Endodermal cell (in vitro differentiated cells): Measurements from ENCODE around the gene SH3BP5. TPM values are rescaled to one million over a fixed set of nuclear protein-coding genes. Genes with fewer than 3 reads are reported as not detected.
"Not testable (repeated sequence)": the region's sequence is repeated elsewhere in the genome, so short reads cannot be mapped to it uniquely, and the experiment has no call there.

Source experiments
- DNase-seq: peaks from one replicate; pipeline ENCODE4 v3.0.0-alpha.2; 2017
- H3K27ac ChIP-seq: 2 replicates; pipeline ENCODE4 v1.5.1; 2013; ENCODE audit warnings: mild to moderate bottlenecking, low read depth, low read length, moderate library complexity
- H3K27me3 ChIP-seq: 2 replicates; pipeline ENCODE4 v1.6.1; 2013; ENCODE audit warnings: mild to moderate bottlenecking, low read length, moderate library complexity; ENCODE audit not compliant: insufficient read depth, control insufficient read depth, poor library complexity, severe bottlenecking
- H3K36me3 ChIP-seq: 2 replicates; pipeline ENCODE4 v1.7.0; 2013; ENCODE audit warnings: mild to moderate bottlenecking, low read length, moderate library complexity; ENCODE audit not compliant: control insufficient read depth, insufficient read depth
- H3K4me1 ChIP-seq: one replicate; pipeline ENCODE4 v1.7.0; 2013; ENCODE audit warnings: low read length; ENCODE audit not compliant: control insufficient read depth, insufficient read depth
- H3K4me3 ChIP-seq: 2 replicates; pipeline ENCODE4 v1.5.1; 2013; ENCODE audit warnings: mild to moderate bottlenecking, low read length, moderate library complexity
- H3K9ac ChIP-seq: 2 replicates; pipeline ENCODE4 v1.6.1; 2013; ENCODE audit warnings: mild to moderate bottlenecking, low read length, moderate library complexity; ENCODE audit not compliant: poor library complexity, severe bottlenecking; ENCODE audit errors: extremely low read depth
- H3K9me3 ChIP-seq: 2 replicates; pipeline ENCODE4 v1.6.1; 2013; ENCODE audit warnings: mild to moderate bottlenecking, low read length, moderate library complexity; ENCODE audit not compliant: control insufficient read depth
- H3K27ac Mint-ChIP-seq: 2 replicates; pipeline ENCODE4 v1.8.0; 2020; ENCODE audit warnings: mixed read lengths
- H3K27me3 Mint-ChIP-seq: 2 replicates; pipeline ENCODE4 v1.8.0; 2021; ENCODE audit warnings: mild to moderate bottlenecking, mixed read lengths; ENCODE audit not compliant: insufficient read depth
- H3K36me3 Mint-ChIP-seq: 2 replicates; pipeline ENCODE4 v1.8.0; 2020; ENCODE audit warnings: low read depth, mixed read lengths
- H3K4me1 Mint-ChIP-seq: 2 replicates; pipeline ENCODE4 v1.8.0; 2020; ENCODE audit warnings: mixed read lengths
- H3K4me3 Mint-ChIP-seq: 2 replicates; pipeline ENCODE4 v1.8.0; 2020; ENCODE audit warnings: mild to moderate bottlenecking, moderate library complexity, mixed read lengths
- H3K9me3 Mint-ChIP-seq: 2 replicates; pipeline ENCODE4 v1.8.0; 2020; ENCODE audit warnings: mild to moderate bottlenecking, mixed read lengths
- WGBS, 2 experiments: methylation state at CpG; one replicate each; pipeline versions ENCODE4 v1.1.5 to v1.1.7; 2013; ENCODE audit warnings: missing lambda C conversion rate in 2 of 2, mixed read lengths in 1 of 2; ENCODE audit not compliant: insufficient coverage in 1 of 2, insufficient read length in 1 of 2; 5-methylcytosine and 5-hydroxymethylcytosine counted together
- total RNA-seq, 2 donors: library from RNA; stranded (reverse); fragmentation: NEBNext Ultra II Directional in 1 of 2; extraction: Animal tissue kit (Norgen Biotek cat#: 25700) in 1 of 2; gene quantifications; 2 replicates in 1 of 2; 3 replicates in 1 of 2; pipeline ENCODE4 v1.2.1, GENCODE V29; 2021
- TF ChIP-seq, protein P1 (sequence below): fragments of 200-600 bp; sonication (generic); conservative IDR thresholded peaks from 2 replicates; pipeline ENCODE4 v1.5.0; 2021; ENCODE audit warnings: antibody characterized with exemption, mild to moderate bottlenecking

Gene SH3BP5
- total RNA-seq, 2 donors from 2014 or later = 25.8 to 30.3 TPM

- Mint-ChIP-seq H3K27me3 (no peaks in the 10 kb centered on the region), H3K36me3 (peaks cover 1% of the 10 kb centered on the region), H3K9me3 (peaks cover 31% of the 10 kb centered on the region), H3K27ac (no peak overlapping the region), H3K4me3 (no peak overlapping the region), H3K4me1 (no peaks in the 10 kb centered on the region)
- Histone ChIP-seq H3K4me3 (no peak overlapping the region), H3K4me1 (no peaks in the 10 kb centered on the region), H3K27me3 (no peaks in the 10 kb centered on the region), H3K9me3 (peaks cover 26% of the 10 kb centered on the region), H3K36me3 (no peaks in the 10 kb centered on the region), H3K9ac (no peak overlapping the region), H3K27ac (no peak overlapping the region)
- WGBS, 2 experiments = 94 to 100% methylated on average over 2 to 3 of the region's 3 CpGs
- no peak for DNase-seq
- TF ChIP-seq, protein P1, sequence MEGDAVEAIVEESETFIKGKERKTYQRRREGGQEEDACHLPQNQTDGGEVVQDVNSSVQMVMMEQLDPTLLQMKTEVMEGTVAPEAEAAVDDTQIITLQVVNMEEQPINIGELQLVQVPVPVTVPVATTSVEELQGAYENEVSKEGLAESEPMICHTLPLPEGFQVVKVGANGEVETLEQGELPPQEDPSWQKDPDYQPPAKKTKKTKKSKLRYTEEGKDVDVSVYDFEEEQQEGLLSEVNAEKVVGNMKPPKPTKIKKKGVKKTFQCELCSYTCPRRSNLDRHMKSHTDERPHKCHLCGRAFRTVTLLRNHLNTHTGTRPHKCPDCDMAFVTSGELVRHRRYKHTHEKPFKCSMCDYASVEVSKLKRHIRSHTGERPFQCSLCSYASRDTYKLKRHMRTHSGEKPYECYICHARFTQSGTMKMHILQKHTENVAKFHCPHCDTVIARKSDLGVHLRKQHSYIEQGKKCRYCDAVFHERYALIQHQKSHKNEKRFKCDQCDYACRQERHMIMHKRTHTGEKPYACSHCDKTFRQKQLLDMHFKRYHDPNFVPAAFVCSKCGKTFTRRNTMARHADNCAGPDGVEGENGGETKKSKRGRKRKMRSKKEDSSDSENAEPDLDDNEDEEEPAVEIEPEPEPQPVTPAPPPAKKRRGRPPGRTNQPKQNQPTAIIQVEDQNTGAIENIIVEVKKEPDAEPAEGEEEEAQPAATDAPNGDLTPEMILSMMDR = no peak
Measured at GRCh38 chr3:15350141-15350540, 17.8 kb upstream of the SH3BP5 start.

DNA sequence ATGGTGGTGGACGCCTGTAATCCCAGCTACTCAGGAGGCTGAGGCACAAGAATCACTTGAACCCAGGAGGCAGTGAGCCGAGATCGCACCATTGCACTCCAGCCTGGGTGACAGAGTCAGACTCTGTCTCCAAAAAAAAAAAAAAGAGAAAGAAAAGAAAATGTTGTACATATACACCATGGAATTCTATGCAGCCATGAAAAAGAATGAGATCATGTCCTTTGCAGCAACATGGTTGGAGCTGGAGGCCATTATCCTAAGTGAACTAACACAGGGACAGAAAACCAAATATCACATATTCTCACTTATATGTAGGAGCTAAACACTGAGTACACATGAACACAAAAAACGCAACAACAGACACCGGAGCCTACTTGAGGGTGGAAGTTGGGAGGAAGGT lies 17.1 kb upstream of the SH3BP5 start:
- not testable (repeated sequence) for H3K36me3 Mint-ChIP-seq, H3K4me3 Mint-ChIP-seq, H3K4me1 ChIP-seq, H3K27me3 ChIP-seq, H3K27me3 Mint-ChIP-seq, H3K4me3 ChIP-seq, H3K9ac ChIP-seq, DNase-seq, H3K27ac Mint-ChIP-seq, H3K36me3 ChIP-seq, H3K4me1 Mint-ChIP-seq, H3K27ac ChIP-seq
- peaks cover 31% of the 10 kb centered on the region for H3K9me3 Mint-ChIP-seq
- WGBS, 2 experiments = 76 to 97% methylated on average over 3 to 5 of the region's 5 CpGs
- peaks cover 26% of the 10 kb centered on the region for H3K9me3 ChIP-seq

DNA sequence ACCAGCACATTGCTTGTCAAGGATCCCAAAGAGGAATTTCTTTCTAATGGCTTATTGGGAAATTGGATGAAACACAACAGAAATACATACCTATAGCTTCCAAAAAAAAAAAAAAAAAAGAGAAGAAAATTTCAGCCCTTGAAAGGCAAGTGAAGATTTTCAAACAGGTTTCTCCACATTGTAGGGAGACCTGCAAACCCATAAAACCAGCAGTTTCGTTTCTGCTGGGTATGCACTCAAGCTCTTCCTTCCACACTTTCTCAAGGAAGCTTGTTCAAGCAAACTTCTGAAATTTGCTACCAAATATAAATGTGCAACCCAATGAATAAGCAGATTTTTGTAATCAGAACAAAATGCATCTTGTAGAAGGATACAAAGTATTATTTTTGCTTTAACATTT lies 15.9 kb upstream of the SH3BP5 start:
- no peaks in the 10 kb centered on the region for H3K4me1 ChIP-seq
- H3K27ac Mint-ChIP-seq = no peak overlapping the region
- H3K4me1 Mint-ChIP-seq = no peaks in the 10 kb centered on the region
- H3K36me3 Mint-ChIP-seq = peaks cover under 1% of the 10 kb centered on the region
- no peak overlapping the region for H3K27ac ChIP-seq
- TF ChIP-seq, protein P1 = no peak
- H3K9me3 Mint-ChIP-seq = peaks cover 30% of the 10 kb centered on the region
- H3K9me3 ChIP-seq = peaks cover 26% of the 10 kb centered on the region
- no peaks in the 10 kb centered on the region for H3K27me3 ChIP-seq
- peaks cover 2% of the 10 kb centered on the region for H3K27me3 Mint-ChIP-seq
- H3K9ac ChIP-seq = no peak overlapping the region
- no peak for DNase-seq
- H3K4me3 Mint-ChIP-seq = no peak overlapping the region
- WGBS, 2 experiments = 89 to 96% methylated on average over 1 of the region's 1 CpG
- H3K4me3 ChIP-seq = no peak overlapping the region
- H3K36me3 ChIP-seq = no peaks in the 10 kb centered on the region

DNA sequence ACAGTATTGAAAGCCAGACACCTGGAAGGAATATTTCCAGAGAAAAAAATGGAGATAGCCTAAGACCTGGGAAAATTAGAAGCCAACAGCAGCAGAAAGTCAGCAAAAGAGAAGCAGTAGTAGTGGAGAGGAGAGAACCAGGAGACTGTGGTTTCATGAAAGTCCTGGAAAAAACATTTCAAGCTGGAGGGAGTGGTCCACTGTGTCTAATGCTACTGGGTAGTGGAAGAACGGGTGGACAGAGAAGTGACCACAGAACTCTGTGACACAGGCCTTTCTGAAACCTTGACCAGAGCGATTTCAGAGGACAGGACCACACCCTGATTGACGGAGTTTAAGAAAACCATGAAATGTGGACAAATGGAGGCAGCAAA lies 15.3 kb upstream of the SH3BP5 start:
- no peak for DNase-seq
- Histone ChIP-seq H3K9ac (no peak overlapping the region), H3K27me3 (no peaks in the 10 kb centered on the region), H3K4me1 (no peaks in the 10 kb centered on the region), H3K36me3 (no peaks in the 10 kb centered on the region), H3K27ac (no peak overlapping the region), H3K4me3 (no peak overlapping the region), H3K9me3 (peaks cover 22% of the 10 kb centered on the region)
- Mint-ChIP-seq H3K4me3 (no peak overlapping the region), H3K9me3 (peaks cover 26% of the 10 kb centered on the region), H3K27me3 (peaks cover 2% of the 10 kb centered on the region), H3K4me1 (no peaks in the 10 kb centered on the region), H3K36me3 (no peaks in the 10 kb centered on the region), H3K27ac (no peak overlapping the region)
- TF ChIP-seq, protein P1 = no peak
- 89 to 94% methylated on average over 3 of the region's 3 CpGs for WGBS, 2 experiments
